Astrocyte of the hippocampus (primary cell): Measurements from ENCODE around the gene DCC.

Source experiments
- DNase-seq: peaks from one replicate; pipeline ENCODE4 v3.0.0; 2011; ENCODE audit warnings: low read depth, low spot score

DCC gene

GRCh38 chr18:53224128-53224778, 884.3 kb downstream of the DCC start:
- DNase-seq = no peak

DNA sequence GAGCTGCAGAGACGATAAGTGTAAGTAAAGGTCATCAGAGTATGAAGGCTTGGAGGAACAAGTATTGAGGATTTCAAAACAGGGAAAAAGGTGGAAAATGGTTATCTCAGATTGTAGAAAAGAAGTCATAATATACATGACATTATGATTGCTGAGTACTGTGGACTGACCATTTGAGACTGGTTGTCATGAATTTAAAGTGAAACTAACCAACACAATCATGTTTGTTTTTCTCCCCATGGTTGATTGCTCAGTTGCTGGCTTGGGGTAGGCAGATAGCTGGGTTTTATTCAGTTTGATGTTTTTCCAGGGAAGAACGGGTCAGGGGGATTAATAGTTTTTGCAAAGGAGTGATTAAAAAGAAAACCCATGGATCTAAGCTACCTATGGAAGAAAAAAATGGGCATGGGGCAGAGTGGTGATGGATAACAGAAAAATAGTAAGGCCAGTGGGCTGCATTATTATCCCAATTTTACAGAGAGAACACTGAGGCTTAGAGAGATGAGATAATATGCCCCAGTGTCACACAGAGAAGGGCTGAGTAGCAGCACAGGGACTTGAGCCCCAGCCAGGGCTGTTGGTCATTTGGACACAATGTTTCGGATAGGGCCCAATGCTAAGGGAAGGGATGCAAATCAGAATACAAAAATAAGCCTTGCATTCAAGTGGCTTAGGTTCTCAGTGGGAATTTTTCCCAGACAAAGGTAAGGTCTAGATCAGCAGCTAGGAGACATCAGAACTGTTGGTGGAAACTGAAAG, 885.7 kb downstream of the DCC start:
- DNase-seq = no peak

GRCh38 chr18:53234610-53235009, 894.6 kb downstream of the DCC start:
- no peak for DNase-seq

DNA sequence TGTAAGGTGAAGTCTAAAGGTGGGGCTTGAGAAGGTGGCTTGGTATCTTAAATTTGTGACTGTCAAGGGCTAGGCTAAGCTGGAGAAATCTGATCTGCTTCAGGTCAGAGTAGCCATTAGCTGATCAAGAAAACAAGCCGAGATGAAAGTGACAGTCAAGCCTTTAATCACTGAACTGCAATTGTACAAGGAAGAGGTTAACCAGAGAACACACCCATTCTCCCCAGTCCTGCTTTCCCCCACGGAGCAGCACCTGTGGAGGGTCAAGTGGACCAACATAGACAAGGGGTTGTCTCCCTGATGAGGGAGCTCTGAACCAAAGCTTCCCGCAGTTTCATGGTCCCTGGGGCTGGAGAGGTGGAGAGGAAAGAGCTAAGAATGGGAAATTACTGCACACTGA, 901.2 kb downstream of the DCC start:
- DNase-seq = no peak

GRCh38 chr18:53253789-53254188, 913.8 kb downstream of the DCC start:
- DNase-seq = no peak

GRCh38 chr18:53254265-53254664, 914.3 kb downstream of the DCC start:
- DNase-seq = no peak

DNA sequence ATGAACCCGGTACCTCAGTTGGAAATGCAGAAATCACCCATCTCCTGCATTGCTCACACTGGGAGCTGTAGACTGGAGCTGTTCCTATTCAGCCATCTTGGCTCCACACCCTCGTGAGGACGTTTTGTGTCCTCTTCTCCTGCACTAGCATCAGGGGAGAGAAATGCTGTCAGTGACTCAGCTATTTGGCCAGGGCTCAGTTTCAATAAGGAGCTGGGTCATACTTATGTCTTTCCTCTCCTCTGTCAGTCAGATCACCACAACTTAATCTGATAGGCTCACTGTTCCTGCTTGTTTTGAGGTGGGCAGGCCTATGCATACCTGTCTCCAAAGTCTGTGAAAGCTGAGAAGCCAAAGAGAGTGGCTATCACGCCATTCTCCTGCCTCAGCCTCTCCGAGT, 921.2 kb downstream of the DCC start:
- DNase-seq = no peak

DNA sequence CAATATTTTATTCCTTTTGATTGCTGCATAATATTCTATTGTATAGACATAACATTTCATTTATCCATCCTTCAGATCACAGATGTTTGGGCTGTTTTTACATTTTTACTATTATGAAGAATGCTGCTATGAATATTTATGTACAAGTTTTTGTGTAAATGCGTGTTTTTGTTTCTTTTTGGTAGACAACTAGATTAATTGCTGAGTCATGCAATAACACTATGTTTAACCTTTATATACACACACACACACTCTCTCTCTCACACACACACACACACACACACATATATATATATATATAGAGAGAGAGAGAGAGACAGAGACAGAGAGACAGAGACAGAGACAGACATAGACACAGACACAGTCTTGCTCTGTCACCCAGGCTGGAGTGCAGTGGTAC, 926.9 kb downstream of the DCC start:
- DNase-seq = no peak

GRCh38 chr18:53268455-53268854, 928.5 kb downstream of the DCC start:
- DNase-seq = peak; percentile 6

DNA sequence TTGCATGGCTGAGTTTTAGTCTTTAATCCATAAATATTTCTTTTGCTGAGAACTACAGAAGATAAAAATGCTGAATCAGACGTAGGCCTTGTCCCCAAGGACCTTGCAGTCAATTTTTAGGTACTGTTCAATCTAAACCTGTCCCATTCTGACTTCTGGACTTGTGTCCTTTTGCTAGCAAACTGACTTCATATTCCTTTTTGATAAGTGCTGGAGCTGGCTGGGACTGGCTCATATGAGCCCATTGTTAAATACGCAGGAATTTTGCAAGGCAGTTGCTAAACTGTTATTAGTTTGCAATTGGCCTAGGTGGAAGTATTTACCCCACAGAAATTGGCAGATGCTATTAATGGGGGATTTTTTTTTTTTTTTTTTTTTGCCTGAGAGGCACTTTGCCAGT, 941.4 kb downstream of the DCC start:
- no peak for DNase-seq

- DNase-seq = no peak
Observed at GRCh38 chr18:53283708-53284107, 943.7 kb downstream of the DCC start.

DNA sequence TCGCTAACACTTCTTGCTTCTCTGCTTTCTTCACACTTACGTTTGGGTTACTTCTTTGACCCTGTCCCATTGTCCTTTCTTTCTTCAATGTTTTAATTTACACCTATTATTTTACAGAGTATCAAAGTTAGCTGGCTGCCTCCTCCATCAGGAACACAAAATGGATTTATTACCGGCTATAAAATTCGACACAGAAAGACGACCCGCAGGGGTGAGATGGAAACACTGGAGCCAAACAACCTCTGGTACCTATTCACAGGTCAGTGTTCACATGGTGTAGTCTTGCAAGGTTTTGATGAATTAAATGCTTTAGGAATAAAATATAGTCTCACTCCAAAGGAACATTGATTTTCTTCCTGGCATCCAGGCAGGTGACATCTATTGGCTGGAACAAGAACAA, 965.5 kb downstream of the DCC start:
- no peak for DNase-seq

DNA sequence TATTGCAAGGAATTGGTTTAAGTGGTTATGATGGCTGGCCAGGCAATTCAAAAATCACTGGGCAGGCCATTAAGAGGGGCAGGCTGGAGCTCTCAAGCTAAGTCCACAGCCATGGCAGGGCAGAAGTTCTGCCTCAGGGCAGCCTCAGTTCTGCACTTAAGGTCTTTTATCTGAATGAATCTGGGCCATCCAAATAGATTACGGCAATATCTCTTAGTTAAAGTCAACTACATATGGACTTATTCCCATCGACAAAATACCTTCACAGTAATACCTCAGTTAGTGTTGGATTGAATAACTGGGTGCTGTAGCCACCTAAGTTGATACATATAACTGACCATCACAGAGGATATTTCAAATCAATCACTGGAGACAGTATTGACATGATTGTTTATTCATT, 979.6 kb downstream of the DCC start:
- no peak for DNase-seq

DNA sequence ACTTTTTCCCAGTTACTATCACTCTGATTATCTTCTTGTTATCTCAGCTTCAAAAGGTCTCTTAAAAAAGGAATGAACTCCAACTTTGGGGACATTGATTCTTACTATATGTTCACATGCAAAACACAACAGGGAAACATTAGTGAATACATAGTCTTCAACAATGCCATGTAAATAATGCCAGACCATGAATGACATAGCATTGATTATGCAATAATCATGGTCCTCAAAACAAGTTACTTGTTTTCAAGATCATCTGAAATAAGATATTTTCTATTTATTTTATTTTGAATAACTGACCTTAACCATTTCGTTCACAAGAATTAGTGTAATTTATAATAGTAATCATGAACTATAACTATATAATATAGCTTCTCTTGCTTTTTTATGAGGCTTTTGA, 982.2 kb downstream of the DCC start:
- no peak for DNase-seq

DNA sequence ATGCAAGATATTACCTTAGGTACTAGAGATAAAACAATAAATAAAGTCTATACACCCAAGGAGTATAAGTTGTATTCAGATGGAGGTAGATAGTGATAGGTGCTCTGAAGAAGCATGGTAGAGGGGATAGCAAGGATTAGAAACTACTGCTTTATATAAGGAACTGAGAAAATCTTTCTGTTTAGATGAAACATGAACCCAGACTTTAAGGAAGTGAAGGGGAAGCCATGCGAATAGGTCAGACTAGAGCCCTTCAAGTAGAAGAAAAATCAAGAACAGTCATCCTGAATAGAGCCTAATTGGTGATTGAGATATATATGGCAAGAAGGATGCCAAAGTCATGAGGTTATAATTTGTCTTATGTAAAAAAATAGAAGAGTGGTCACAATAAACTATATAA, 984.4 kb downstream of the DCC start:
- no peak for DNase-seq

- DNase-seq = no peak
Observed at GRCh38 chr18:53360501-53361443, 1020.8 kb downstream of the DCC start.

- DNase-seq = peak; percentile 81
Observed at GRCh38 chr18:53375621-53376020, 1035.6 kb downstream of the DCC start.

GRCh38 chr18:53380063-53380639, 1040.2 kb downstream of the DCC start:
- DNase-seq = peak; percentile 66

DNA sequence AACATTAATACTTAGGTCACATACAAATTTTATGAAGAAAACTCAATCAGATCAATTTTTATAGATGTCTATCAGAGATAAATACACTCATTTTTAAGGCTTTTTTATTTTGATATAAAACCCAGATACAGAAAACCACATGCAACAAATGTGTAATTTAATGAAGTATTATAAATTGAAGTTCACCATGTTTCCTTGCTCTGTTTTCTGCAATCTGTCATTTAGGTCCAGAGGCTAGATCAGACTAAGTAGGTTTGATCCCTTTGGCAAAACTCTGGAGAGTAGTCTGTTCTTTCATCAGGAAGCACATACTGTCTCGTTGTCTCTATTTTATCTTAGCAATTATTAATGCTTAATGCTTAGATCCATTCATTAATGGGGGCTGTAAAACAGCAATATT, 1042.9 kb downstream of the DCC start:
- DNase-seq = no peak

DNA sequence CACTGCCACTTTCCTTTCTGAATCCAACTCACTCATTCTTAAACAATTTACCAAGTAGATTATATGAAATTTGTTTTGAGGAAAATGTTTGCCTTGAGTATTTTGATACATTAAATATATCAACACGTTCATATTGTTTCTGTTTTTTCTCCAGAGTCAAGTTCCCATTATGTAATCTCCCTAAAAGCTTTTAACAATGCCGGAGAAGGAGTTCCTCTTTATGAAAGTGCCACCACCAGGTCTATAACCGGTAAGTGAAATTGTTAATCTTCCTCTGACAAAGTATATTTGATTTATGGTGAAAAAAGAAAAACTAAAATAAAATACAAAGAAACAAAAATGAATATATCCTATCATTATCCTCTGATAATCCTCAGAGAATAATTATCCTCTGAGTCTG, 1045.9 kb downstream of the DCC start:
- DNase-seq = no peak

DNA sequence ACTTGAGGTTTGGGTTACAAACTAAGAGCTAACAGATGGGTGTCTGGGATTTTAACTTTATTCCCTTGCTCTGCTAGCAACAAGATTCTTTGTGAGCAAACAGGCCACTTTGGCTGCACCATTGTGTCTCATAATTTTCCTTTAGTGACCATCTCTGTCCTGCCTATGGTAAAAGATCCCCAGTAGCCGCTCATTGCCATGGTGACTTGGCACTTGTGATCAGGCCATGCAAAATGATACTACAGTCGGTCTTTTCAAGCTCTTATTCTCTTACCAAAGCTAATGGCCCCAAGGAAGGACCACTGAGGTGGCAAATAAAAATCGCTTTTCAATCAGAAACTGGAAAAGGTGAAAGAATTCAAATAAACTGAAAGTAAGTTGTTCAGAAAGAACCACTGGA, 1047.6 kb downstream of the DCC start:
- DNase-seq = no peak

DNA sequence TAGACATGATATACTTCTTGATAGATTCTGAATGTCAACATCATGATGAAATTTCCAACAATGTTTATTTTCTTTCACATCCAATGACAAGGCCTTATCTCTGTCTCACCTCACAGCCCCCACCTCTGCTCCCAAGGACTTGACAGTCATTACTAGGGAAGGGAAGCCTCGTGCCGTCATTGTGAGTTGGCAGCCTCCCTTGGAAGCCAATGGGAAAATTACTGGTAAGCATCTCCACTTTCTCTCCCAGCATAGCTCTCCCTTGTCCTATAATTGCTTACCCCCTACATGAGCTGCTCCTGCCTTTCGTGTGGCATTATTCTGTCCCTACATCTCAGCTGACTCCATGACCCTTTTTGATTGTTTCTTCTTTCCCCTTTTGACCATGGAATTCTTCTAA, 1062.7 kb downstream of the DCC start:
- DNase-seq = no peak
